CD4-positive, alpha-beta T cell treated with Interferon alpha-2 for 1 hour (primary cell): ENCODE results near the gene CARD19.
A peak's percentile ranks its signal among the peaks of the same experiment; 100 is the strongest.

Source experiments
- DNase-seq, 2 donors: peaks; one replicate each; pipeline ENCODE4 v3.0.0-alpha.2; 2020 to 2022

CARD19 gene

DNA sequence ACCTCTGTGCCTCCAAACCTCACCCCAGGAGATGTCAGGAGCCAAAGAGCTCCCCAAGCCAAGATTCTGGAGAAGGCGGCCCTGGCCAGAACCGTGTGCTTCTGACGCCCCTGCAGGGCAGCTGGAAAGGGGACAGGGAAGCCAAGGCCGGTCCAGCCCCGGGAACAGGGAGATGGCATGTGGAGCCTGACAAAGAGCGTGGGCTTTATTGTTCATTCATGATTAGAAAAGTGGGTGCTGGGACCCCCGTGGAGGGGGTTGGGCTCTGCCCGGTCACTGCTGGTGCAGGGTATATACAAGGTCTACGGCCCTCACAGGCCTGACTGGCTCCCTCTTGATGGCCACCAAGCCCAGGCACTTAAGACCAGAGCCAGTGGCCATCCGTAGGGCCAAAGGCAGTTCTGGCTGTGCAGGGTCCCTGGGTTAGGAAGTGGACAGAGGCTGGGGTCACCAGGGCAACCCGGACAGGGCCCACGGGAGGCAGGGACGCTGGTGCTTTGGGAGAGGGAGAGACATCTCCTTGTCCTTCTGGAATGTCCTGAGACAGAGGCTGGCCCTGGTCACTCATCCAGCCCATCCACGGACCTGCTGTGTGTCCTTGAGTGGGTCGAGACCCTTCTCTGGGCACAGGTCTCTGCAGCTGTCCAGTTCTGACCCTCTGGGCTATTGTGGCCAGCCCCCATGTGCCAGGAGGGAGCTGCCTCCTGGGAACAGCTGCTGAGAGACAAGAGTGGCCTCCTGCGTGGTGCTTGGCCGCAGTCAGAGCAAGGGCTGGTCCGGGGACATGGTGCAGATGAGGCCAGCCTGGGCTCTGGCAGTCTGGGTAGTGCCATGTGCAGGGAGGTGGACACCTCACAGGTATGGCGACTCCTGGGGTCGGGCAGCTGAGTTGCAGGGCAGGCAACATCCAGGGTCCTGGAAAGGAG lies 25.6 kb downstream of the CARD19 start:
- no peak for DNase-seq

DNA sequence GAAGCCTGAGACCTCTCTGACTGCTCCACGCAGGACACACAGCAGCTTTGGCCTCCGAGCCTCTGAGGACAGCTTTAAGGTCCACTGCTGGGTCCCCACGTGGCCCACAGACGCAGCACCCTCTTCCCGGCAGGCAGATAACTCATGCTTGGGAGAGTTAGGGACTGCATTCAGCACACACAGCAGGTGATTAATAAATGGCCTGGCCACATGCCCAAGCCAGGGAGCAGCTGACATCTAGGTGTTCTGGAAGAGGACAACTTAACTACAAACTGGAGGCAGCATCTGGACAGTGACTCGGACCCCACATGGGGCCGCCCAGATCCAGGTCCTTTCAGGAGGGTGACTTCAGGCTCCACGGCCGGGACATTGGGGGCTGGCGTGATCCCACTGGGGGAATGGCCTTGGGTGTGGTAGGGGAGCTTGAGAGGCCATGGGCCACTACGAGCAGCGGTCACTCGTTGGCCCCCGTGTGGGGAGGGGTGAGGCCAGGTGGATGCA lies 26.8 kb downstream of the CARD19 start:
- no peak for DNase-seq

DNA sequence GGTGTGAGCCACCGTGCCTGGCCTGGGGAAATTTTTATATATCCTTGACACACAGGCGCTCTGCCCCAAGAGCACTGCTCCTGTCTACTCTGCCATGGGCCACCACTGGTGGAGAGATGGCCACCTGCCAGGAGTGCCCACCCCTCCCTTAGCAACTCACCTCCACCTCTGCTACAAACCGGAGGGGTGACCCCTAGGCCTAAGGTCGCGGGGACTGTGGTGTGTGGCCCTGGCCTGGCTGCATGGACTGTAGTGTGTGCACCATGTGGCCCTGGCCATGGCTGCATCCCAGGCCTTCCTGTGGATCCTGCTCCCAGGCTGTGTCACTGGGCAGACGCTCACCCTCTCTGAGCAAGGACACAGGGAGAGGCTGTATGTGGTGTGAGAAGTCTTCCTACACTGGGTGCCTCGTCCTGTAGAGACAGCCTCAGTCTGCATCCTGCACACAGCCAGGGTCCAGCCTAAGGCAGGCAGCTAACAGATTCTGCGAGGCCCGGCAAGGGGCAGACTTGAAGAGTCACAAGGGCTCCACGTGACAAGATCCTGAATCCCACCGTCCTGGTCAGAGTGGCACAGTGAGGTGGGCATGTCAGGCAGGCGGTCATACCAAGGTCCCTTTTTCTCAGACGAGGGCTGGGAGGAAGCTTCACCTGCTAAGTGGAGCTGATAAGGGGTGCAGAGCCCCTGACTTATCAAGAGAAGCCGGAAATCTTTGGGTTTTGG lies 27.7 kb downstream of the CARD19 start:
- no peak for DNase-seq

DNA sequence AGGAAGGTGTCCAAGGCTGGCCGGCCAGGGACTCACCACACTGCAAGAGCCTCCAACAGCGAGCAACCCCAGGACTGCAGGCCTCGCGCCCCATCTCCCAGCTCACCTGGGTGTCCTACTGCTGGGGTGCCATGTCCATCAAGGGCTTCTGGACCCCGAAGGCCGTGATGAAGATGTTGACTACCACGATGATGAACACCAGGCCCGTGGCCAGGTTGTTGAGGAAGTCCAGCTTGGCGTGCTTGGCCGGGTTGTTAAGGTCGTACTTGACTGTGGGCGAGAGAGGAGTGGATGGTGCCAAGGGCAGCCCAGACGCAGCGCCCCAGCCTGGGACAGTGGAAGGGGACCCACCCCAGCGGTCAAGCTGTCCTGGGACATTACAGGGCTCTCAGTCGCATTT lies 28.8 kb downstream of the CARD19 start:
- DNase-seq = no peak

DNA sequence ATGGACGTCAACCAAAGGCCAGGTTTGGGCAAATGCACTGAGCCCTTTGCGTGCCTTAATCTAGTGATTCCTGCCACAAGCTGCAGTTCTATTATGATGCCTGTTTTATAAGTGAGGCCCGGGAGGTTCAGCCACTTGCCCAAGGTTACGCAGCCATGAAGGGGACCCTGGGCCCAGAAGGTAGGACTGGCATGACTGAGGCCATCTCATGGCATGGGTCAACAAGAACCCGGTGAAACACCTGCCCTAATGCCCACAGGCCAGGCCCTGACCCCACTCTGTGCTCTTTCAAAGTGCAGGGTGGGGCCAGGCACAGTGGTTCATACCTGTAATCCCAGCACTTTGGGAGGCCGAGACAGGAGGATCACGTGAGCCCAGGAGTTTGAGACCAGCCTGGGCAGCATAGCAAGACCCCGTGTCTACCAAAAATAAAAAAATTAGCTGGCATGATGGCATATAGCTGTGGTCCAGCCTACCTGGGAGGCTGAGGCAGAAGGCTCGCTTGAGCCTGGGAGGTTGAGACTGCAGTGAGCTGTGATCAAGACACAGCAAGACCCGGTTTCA lies 29.4 kb downstream of the CARD19 start:
- DNase-seq = no peak

DNA sequence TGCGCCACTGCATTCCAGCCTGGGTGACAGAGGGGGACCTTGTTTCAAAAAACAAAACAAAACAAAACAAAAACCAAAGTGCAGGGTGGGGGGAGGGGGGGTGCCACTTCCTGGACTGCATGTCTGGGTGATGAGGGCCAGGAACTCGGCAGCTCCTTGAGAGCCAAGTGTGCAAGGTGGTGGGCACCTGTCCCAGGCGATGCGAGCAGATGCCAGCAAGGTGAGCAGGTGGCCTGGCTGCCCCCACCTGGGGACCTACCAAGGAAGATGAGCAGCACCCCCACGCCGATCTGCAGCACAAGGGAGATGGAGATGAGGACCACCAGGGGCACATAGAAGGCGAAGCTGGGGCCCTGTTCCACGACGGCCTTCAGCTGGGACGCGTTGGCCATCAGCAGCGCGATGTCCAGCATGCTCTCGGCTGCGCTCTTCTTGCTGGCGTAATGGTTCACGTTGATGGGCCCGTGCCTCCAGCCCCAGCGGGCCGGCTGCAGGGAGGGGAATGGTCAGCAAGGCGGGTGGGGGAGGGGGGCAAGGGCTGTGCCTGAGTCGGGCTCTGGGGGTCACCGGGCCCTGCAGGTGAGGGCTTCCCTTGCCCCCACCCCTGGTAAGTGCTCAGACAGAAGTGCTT lies 30.2 kb downstream of the CARD19 start:
- peak in 1 of 2 donors; percentile 44 for DNase-seq

DNA sequence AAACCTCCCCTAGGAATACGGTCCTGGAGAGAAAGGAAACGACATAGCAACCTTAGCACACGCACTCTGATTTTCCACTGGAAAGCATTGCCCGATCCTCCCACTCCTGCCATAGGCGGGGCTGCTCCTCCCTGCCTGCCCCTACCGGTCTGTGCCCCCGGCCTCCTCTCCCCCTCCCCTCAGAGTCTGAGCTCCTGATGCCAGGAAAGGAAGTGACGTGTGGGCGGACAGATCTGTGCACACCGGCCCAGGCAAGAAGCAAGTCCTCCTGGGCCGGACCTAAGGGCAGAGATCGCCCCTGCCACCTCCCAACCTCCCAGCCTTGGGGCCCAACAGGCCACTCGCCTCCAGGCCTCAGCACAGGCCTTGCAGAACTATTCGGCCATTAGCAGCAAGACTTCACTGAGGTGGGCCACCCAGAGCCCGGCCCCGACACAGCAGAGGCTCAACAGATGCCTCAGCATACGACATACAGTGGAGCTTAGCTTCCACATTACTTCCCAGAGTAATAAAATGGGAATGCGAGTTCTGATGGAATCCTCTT lies 30.9 kb downstream of the CARD19 start:
- peak in 1 of 2 donors; percentile 29 for DNase-seq

DNA sequence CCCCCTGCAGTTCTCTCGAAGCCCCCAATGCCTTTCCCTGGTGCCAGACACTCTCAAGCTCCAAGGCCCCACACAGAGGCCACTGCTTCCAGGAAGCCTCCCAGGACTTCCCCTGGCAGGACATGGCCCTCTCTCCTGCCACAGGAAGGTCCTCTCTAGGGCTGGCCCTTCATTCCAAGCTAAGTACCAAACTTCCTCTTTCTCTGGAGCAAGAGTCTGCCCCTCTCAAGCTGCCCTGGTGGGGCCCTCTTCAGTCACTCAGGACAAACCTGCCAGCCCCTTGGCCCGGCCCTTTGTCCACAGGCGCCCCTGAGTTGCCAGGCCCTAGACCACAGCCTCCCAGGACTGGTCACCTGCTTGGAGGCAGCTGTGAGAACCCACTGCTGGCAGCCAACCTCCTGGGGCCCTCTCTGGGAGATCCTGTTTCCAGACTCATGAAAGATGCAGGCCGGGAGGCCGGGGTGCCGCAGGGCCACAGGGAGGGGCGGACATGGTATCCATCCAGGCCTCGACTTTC lies 31.4 kb downstream of the CARD19 start:
- DNase-seq = no peak

DNA sequence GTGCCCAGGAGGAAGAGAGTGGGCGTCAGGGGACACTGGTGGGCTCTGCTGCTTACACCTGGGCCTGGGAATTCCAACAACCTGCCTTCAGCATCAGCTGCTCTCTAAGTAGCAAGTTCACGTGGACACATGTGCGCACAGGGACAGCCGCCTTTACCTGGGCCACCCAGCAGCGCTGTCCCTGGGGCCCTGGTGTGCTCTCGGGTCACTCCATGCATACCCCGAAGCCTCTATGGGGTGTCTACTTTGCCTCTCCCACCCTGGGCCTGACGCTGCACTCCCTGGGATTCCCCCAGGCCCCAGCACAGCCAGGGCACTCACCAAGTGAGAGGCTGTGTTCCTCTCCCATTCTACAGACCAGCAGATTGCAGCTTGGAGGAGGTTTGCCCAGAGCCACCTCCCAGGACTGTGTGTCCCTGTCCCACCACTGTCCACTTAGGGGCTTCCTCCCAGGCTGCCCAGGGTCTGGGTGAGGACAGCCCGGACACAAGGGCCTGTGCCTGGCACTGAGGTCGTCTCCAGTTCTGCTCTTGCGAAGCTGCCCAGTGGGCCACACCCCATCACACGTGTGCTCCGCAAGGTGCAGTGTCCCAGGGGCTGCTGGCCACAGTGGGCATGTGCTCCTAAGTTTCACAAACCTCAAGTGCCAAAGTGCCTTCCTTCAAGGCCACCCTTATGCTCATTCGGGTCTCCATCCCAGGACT lies 32.1 kb downstream of the CARD19 start:
- DNase-seq = no peak

DNA sequence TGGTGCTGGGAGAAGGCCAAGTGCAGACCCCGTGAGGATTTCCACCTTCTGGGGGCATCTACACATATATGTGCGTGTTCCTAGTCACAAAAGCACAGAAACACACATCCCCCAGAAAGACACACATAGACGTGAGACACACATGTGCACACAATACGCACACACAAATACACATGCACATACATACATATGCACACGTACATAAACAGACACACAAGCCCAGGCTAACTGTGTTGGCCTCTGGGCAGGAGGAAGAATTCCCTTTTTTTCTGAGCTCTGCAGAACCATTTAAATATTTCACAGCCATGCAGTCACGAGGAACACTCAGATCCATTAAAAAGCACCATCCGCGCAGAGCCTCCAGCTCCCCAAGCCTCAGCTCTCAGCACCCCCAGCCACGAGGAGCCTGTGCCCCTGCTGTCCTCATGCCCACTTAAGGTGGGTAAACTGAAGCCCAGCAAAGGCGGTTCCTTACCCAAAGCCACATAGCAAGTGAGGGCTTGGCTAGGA lies 32.8 kb downstream of the CARD19 start:
- DNase-seq = no peak

DNA sequence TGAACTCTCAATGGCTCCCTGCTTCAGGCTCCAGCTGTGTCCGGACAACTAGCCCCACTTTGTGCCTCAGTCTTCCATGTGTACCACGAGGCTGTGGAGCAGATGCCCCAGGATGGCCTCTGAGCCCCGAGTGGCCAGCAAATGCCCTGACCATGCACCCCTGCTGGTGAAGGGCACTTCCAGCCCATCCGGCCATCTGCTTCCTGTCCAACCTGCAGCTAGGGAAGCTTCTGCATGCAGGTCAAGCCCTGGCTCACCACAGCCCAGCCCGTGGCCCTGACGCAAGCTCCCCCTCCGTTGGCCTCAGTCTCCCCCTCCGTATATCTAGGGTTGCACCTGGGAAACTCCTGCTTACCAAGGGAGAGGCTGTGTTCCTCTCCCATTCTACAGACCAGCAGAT lies 33.3 kb downstream of the CARD19 start:
- DNase-seq = no peak

DNA sequence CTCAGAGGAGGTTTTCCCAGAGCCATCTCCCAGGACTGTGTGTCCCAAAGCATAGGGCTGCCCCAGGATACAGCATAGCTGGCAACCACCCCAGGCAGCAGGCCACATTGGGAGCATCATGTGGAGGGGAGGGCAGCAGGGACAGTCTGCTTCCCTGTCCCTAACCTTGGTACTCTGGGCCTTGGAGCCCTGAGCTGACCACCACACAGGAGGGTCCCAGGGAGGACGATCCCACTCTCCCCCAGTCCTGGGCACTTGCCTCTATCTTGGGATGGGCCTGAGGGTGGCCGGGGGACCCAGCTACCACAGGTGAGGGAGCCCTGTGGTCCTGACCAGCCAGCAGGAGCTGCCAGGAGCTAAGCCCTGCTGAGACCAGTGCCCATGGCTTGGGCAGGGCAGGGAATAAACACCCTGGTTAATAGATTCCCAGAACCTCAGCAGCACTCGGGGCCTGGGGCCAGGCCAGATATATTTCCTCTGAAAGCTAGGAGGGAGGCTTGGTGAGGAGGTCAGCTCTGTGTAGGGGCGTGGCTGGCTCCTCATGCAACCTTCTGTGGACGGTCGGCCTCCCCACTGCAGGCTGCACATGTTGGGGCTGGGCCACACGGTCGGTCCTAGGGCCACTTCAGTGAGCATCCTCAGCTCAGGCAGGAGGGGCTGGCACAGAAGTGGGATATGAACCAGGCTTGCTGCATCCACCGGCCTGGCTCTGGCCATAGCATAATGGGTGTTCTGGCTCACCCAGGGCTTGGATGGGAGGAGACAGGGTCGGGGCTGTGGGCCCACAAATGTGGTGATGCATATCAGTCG lies 33.9 kb downstream of the CARD19 start:
- no peak for DNase-seq

DNA sequence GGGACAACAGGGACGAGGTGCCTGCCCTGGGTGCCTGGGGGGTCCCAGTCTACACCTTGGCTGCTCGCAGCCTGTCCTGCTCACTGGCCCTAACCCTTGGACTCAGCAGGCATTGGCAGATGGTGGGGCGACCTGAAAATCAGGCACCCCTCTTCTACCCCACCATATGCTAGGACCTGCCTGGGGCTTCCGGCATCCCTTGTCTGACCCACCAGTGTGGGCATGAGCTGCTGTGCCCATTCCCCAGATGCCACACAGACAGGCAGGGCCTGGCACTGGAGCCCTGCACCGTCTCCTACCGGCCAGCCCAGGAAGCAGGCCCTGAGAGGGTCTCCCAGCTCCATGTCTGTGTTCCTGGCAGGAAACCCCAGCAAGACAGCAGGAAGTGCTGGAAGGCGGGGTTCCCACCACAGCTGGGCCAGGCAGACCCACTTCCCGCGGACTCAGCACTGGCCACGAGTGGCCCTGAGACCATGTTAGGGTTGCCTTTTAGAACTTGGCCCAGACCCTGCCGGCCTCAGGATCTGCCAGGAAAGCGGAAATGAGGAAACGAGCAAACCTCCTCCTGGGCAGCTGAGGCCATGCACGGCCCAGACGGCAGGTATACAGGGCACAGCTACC lies 35.0 kb downstream of the CARD19 start:
- DNase-seq = no peak

DNA sequence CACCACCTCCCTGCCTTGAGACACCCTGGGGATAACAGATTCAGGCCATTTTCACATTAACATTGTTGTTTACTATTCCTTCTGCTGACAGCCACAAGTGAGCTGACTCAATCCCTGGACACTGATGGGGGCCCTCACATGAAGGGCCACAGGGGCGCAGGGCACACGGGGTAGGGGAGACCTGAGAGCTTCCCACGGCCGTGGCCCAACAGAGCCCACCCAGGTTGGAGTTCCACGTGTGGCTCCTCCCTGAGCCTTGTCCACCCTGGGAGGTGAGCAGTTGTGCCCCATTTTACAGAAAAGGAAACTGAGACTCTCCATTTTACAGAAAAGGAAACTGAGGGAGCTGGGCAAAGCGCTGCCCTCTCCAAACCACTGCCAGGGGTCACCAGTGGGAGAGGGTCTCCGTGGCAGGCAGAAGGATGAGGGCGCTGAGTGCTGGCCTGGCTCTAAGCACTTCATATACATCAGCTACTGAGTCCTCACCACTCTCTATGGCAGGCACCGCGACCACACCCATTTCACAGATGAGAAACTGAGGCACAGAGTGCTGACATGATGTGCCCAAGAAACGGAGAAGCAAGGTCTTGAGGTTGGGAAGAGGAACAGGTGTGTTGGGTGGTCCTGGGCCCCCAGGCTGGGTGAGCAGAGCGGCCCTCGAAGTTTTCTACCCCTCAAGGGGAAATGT lies 35.7 kb downstream of the CARD19 start:
- DNase-seq = no peak

DNA sequence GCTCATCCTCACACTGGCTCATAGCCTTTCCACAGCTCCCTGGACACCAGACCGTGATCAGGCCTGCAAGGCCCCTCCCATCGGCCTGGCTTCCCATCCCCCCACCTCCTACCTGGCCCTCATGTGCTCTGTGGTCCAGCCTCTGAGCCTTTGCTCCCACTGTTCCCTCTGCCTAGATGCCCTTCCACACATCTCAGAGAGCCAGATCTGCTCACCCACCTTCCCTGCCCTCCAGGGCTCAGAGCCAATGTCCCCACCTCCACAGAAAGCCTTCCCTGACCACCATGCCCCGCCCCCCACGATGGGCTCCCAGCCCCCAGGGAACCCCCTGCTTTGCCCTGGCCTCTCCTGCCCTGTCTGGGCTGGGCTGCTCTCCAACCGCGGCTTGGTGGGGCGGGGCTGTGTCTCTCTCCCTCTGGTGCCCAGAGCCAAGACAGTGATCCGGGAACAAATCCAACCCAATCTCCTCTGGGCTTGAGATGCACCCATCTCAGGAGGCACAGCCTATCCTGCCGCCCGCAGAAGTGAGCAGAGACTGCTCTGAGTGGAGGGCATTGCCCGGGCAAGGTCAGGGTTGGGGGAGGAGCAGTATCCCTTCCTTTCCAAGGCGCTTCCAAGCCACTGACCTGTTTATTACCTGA lies 36.4 kb downstream of the CARD19 start:
- no peak for DNase-seq

DNA sequence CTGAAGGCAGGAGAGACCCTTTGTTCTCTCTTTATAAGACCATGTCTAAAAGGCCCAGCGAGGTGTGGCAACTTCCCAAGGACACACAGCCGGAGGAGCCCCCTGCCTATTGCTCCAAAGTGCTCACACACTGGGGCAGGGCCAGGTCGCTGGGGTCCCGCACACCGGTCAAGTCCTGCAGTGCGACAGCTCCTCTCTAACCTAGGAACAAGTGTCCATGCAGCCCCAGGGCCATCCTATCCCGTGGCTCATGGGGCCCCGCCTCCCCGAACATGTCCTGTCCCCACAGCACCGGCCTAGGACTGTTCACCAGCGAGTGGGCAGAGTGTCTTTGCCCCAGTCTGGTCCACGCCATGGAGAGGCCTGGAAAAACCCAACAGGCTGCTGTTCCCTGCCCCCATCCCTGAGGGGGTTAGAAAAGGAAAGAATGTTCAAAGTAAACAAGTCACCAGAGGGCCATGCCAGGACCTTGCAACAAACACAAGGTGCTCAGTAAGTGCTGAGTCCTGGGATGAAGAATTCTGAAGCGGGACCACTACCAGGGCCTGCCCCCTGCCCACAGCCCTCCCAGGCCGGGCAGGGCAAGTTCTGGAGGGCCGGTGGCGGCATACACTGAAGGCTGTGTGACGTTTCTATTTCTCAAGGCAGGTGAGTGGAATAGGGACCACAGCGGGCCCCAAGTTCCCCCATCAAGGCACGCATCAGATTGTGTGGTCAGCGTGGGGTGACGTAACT lies 37.1 kb downstream of the CARD19 start:
- DNase-seq = peak; percentile 69 to 77

DNA sequence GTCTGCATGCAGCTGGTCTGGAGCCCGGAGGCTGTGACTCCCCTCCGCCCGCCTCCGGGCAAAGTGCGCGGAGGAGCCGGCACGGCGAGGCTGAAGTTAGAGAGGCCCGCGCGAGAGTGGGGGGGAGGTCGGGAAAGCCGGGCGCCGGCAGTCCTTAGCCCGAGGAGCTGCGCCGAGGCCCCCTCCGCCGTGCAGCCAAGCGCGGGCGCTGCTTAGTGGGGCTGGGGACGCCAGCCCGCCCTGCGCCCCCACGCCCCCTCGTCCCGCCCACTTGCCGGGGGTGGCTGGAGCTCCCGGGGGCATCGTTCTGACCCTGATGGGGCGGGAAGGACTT lies 37.6 kb downstream of the CARD19 start:
- no peak for DNase-seq

DNA sequence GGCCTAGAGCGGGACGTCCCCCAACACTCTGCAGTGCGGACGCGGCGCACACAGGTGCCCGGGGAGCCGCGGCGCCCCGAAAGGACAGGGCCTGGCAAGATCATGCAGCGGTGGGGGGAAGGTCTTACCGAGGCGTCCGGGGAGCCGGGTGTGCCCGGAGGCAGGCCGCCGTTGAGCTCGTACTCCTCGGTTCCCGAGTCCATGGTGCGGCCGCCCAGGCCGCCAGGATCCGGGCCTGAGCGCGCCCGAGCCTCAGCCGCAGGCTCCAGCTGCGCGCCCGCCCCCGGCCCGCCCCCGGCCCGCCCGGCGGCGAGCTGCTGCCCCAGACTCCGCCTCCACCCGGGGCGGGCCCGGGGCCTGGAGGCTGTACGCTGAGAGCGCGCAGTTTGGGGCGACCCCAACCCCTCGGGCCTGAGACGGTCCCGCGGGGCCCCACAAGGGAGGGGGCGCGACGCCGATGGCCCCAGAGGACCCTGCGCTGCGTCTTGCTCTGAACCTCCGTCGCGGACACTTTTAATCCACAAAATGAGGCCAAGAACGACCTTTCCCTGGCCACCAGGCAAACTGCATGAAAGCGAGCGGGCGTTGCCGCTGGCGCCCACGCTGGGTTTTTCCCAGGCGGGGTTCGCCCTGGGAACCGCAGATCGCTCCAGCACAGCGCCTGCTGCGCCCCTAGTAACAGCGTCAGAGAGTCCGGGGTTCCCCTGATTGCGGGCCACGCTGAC lies 38.2 kb downstream of the CARD19 start, which contains the start of gene NINJ1:
TSS of gene NINJ1 (minus strand) at position 237 of the 725 bp plus-strand sequence. CDS start at position 203, 34 bp downstream.
- peak; percentile 89 to 91 for DNase-seq
